GM21825 (cell line): Measurements from ENCODE around the gene ST6GALNAC1.

Experiments used
- ATAC-seq: cut with Tn5 transposase; IDR thresholded peaks from one replicate; pipeline ENCODE4 v1.9.1; 2021; ENCODE audit warnings: mild to moderate bottlenecking, moderate library complexity; ENCODE audit not compliant: unreplicated experiment

Gene ST6GALNAC1, protein sequence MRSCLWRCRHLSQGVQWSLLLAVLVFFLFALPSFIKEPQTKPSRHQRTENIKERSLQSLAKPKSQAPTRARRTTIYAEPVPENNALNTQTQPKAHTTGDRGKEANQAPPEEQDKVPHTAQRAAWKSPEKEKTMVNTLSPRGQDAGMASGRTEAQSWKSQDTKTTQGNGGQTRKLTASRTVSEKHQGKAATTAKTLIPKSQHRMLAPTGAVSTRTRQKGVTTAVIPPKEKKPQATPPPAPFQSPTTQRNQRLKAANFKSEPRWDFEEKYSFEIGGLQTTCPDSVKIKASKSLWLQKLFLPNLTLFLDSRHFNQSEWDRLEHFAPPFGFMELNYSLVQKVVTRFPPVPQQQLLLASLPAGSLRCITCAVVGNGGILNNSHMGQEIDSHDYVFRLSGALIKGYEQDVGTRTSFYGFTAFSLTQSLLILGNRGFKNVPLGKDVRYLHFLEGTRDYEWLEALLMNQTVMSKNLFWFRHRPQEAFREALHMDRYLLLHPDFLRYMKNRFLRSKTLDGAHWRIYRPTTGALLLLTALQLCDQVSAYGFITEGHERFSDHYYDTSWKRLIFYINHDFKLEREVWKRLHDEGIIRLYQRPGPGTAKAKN

DNA sequence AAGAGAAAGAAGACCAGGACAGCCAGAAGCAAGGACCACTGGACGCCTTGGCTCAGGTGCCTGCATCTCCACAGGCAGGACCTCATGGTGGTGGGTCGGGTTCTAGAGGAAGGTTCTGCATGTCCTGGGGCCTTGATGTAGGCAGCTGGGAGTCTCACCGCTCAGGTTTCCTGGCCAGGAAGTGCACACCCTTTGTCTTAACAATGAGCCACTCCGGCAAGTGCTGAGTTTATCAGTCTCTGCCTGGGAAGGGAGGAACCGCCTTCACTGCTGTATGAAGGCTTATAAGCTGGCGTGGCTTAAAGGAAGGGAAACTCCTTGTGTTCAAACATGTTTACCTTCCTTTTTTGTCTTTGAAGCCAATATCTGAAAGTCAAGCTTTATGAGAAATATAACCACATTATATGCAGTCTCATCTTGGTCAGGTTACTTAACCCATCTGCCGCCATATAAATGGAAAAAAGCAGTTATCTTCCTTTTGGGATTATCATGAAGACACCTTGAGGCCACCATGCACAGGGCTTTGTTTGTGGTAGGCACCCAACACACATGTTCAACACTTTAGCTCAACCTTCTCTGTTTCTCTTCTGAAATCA lies at the start of gene ST6GALNAC1:
TSS of gene ST6GALNAC1 (minus strand) at position 205 of the 596 bp plus-strand sequence. CDS start at position 86, 119 bp downstream.
- ATAC-seq, result no peak

DNA sequence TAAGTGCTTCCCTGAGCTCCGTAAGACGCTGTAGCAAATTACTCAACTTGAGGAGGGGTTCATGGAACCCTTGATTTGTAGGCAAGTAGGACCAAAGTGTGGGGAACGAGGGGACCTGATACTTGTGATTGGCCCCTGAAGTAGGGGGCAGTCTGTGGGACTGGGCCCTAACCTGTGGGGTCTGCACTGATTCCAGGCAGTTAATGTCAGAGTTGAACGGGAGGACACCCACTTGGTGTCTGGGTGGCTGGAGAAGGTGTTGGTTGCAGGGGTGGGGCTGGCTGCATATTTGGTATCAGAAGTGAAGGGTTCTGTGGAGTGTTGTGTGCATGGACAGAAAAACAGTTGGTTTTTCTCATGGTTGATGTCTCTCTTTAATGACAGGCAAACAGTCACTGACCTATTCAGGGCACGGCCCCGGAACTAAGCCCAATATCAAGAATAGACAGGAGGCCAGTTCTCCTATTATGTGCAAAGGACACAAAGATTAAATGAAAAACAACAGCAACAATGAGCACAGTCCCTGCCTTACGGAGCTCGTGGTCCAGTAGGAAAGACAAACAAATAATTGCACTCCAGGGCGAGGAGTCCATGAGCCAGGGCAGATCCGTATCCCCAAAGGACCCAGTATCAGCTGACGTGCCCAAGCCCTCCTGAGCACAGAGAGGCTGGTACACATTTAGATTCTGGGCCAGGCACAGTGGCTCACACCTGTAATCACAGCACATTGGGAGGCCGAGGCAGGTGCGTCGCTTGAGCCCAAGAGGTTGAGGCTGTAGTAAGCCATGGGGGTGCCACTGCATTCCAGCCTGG lies 48.0 kb upstream of the ST6GALNAC1 start:
- ATAC-seq, result no peak

DNA sequence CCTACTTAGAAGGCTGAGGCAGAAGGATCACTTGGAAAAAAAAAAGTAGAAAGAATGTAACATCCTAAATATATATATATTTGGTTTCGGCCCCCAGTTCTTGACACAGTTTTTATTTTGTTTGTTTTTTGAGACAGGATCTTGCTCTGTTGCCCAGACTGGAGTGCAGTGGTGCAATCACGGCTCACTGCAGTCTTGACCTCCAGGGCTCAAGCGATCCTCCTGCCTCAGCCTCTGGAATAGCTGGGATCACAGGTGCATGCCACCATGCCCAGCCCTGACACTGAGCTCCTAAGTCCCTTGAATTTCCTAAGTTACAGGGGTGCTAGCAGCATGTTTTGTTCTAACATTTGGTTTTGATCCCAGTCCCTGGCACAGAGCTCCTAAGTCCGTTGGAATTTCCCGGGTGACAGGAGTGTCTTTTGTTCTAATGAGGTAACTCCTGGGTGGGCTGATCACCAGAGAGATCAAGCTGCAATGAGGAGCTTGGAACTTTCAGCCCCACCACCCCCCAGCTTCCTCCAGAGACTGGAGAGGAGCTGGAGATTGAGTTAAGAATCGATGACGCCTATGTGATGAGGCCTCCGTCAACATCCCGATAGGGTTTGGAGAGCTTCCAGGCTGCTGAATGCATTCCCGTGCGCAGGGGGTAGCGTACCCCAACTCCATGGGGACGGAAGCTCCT lies 47.2 kb upstream of the ST6GALNAC1 start:
- ATAC-seq, result no peak

DNA sequence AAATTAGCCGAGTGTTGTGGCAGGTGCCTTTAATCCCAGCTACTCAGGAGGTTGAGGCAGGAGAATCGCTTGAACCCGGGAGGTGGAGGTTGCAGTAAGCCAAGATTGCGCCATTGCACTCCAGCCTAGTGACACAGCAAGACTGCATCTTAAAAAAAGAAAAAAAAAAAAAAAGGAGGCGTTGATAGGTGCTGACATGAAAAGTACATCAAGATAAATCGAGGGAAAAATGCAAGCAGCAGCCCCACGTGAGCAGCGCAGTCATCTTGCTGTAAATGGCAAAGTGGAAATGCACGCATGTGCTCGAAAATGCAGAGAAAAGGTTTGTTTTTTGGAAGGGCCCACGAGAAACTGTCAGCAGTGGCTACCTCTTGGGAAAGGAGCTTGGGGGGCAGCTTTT lies 46.3 kb upstream of the ST6GALNAC1 start:
- ATAC-seq, result no peak

DNA sequence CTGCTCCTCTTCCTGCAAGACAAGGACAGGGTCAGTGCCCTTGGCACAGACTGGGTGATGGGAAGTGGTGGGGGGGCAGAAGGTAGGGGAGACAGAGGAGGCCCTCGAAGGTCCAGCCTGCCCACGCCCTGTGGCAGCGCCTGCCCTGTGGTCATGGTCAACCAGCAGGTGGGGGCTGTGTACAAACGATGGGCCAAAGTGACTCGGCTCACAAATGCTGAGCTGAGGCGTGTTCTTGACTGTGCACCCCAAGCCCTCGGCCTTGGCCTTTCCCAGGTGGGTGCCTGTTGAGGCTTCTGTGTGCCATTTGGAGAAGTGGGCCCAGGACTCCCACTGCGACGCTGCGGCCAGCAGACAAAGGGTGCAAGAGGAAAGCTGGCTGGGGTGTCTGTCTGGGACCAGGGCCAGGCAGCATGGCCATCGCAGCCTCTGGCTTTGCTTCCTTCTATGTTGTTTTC lies 44.6 kb upstream of the ST6GALNAC1 start:
- no peak for ATAC-seq

DNA sequence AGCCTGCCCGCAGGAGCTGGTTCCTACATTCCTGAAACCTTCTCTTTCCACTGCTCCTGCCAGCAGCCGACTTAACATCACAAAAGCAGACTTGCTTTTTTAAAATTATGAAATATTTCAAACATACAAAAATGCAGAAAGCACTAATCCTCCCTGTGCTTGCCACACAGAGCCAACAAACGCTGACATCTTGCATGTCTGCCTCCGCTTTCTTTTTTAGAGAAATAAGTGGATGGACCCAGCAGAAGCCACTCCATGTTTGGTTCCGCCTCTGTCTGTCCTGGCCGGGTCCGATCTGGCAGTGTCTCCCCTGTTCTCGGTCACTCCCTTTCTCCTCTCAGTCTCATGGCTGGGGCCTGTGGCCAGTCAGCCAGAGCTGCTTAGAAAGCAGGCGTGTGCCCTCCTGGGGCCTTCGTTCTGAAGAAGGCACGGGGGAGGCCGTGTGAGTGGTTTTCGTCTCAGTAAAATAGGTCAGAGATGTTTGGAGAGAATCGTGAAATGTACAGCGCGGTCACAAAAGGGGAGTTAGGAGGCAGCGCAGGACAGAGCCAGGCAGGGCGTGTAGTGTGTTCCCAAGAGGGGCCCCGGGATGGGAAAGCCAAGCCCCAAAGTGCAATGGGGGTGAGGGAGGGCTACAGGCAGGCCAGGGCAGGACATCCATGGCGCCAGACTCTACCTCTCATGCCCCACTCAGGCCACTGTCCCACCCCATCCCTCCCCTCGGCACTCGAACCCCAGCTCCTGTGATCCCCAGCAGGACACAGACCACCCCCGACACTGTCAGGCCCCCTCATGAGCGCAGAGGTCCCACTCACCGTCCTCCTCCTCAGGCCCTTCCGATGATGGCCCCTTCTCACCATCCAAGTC lies 44.0 kb upstream of the ST6GALNAC1 start:
- no peak for ATAC-seq

DNA sequence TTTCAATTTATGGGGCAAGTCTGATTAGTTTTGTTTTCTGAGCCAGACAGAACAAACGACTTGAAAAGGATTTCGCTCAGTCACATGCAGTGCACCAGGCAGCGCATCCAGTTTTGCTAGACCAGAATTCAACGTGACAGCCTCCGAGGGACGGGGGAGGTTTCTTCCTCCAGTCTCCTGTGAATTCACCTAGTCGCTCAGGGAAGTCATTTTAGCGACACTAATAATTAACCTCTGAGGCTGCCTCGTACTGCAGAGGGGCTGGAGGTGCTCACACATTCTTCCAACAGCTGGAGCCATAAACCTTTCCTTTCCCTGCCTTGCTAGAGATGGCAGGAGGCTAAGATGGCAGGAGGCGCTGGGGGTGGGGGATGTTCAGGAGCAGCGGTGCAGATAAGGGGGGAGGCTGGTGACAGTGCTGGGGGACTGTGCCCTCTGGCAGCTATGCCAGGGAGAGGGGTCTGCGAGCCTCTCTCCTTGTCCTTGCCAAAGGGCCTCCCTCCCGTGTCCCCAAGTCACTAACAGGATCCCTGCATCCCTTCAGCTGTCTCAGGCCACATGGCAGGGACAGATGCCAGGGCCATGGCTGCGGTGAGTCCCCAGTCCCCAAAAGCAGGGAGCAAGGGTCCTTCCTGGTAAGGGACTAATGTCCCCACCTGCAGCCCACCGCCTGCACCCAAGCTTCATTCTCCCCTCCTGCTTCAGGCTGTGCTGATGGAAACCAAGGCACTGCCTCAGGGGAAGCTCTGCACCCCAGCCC lies 43.2 kb upstream of the ST6GALNAC1 start:
- no peak for ATAC-seq

DNA sequence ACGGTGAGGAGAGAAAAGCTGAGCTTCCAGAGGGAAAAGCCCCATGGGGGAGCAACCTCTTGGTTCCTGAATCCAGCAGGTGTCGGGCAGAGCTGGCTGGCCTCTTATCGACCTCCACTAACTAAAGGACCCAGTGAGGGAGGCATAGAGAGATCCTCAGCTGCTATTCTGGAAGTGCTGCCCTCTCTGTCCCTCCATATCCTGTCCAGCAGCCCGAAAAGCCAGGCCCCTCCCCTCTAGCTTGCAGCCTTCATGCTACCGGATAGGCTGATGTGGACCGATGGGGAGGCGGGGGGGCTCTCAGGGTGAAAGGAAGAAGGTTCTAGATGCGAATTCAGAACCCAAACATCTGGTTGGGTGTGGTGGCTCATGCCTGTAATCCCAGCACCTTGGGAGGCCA lies 42.3 kb upstream of the ST6GALNAC1 start:
- ATAC-seq, result no peak

DNA sequence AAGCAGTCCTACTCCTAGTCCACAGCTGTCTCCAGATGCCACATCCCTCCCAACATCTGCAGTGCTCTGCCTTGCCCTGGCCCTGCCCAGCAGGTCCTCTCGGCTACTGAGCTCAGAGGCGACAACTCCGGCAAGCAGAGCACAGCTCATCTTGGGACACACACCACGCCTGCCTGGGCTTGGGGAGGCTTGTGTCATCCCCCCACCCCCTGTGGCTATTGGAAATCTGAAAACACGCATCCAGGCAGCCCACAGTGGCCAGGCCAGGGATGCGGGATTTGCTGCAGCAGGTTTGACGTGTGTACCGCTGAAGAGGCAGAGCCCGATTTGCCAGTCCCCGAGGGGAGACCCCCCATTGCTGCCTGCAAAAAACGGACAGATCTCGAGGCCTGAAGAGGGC lies 41.8 kb upstream of the ST6GALNAC1 start:
- ATAC-seq, result no peak

DNA sequence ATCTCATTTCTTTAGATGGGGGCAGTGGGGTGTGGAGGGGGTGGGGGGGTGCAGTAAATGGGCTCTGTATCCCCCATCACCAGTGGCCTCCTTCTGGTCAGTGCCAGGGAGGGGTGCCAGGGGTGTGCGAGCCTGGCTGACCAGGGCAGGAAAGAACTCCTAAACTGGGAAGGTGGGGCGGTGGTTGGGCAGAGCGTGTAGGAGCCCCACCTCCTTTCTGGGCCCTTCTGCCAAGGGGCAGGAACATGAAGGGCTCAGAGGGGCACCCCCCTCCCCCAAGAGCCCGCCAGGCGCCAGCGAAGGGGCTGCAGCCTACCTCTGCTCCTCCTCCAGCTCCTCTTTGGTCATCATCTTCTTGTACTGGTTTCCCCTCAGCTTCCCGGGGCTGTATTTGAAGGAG lies 41.2 kb upstream of the ST6GALNAC1 start:
- ATAC-seq, result no peak

DNA sequence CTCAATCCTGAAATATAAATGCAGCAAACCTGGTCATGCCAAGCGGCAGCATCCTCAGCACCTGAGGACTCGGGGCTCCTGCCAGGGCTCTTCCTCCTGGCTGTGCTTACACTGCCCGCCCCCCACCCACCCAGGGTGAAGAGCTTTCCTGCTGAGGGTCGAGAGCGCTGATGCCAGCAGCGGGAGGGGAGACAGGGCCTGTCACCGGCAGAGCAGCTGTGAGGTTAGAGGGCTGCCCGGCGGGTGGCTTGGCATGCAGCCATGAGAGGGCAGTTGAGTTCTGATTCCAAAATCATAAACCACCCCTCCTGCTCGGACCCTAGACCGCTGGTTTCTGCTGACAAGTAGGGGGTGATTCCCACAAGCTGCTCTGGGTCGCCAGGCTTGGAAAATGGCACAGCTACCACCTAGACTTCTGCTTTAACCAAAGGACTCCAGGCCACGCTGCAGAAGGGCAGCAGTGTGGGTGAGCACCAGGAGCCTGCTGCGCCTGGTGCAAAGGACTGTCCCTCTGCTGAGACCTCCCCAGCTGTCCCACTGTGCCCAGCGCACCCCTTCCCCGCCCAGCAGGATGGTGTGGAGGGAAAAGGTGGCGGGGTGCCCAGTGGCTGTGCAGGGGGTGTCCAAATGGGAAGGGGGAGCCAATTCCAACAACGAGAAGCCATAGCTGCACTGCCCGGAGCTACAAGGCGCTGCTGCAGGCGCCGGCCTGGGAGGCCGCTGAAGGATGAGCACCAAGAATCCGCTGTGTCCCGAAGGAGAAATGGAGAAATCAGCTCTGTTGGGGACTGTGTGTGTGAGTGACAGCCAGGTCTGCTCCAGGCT lies 40.6 kb upstream of the ST6GALNAC1 start:
- ATAC-seq, result no peak

DNA sequence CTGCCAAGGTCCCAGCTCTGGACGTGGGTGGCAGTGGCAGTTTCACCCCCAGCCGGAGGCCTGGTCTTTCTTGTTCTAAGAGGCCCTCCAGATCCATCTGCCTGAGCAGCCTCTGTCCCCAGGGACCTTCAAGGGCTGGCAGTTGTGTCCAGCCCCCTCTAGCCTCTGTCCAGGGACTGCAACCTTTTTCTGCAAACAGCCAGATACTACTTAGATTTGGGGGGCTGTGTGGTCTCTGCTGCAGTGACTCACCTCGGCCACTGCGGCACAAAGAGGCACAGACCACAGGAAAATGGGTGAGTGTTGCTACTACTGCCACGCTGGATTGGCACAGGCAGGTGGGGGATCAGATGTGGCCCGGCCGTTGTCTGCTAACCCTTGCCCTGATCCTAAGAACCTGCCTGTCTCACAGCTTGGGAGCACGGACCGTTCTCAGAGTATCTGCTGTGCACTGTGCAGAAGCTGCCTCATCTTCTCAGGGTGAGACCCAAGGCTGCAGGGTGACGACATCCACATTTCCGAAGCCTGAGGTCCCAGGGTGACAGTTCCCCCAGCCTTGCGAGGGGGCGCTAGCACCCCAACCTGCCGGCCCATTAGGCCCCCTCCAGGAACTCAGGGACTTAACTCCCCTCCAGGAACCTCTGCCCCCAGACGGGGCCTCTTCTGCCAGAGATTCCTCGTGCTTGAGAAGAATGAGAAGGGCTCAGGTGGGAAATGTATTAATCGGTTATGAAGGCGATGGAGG lies 39.6 kb upstream of the ST6GALNAC1 start:
- ATAC-seq, result no peak

DNA sequence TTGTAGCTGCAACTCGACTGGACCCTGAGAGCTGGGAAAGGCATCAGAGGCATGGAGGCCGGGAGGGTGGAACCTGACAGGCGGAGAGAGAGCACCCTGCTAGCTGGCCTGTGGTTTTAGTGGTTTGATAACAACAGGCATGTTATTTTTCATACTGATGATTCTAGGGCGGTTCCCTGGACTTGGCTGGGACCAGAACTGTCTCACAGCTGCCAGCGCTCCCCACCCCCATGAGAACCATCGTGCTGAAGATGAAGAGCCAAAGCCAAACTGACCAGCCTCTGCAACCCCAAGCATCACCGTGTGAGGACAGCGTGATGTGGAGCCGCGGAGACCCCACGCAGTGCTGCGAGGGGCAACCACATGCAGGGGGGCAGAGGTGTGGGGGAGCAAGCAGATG lies 38.7 kb upstream of the ST6GALNAC1 start:
- ATAC-seq, result no peak

DNA sequence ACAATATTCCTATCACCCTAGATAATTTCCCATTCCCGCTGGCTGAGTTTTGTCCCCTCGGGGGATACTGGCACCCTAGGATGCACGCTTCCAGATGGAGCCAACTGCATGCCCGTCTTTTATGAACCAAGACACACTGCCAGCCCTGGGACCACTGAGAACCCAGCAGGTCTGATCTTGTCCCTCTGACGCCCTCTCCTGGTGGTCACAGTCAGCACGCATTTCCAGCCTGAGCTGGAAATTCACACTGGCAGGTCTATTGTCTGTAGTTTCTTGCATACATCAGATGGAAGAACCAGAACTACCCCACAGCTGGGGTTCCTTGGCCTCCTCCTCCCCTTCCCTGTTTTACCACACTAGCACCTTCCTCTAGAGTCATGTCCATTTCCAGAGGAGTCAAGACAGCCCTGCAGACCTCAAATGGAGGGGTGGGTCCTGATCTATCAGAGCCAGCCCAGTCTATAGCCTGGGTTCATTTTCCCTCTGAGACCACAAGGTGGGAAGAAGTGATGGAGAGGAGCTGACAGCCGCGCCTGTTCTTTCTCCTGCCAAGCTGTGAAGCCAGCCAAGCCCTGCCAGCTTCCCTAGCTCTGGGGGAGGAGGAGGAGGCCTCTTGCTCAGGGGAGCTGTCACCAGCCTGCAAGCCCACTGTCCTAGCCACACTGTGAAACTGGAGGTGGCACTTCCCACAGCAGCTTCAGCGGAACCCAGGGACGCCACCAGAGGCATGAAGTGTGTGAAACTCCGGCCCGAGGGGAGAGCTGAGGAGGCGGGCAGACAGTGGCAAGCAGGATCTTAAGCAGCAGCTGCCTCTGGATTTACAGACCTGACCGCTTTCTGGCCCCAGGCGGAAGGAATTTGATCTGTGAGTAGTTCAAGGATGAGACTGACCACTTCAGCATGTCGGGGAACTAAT lies 37.9 kb upstream of the ST6GALNAC1 start:
- ATAC-seq, result no peak

DNA sequence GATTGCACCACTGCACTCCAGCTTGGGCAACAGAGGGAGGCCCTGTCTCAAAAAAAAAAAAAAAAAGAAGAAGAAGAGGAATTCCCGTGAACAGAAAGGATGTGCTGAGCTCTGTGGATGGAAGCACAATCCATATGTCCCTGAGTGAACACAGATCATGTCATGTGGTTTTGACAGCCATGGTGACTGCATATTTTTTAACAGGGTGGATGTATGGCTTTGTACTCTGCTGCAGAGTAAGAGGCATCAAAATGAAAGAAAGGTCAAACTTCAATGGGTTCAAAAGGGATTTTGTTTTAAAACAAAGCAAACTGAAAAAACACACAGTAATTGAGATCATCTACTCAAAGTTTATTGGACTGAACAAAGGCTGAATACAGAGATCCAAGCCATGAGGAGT lies 35.7 kb upstream of the ST6GALNAC1 start:
- ATAC-seq, result no peak

DNA sequence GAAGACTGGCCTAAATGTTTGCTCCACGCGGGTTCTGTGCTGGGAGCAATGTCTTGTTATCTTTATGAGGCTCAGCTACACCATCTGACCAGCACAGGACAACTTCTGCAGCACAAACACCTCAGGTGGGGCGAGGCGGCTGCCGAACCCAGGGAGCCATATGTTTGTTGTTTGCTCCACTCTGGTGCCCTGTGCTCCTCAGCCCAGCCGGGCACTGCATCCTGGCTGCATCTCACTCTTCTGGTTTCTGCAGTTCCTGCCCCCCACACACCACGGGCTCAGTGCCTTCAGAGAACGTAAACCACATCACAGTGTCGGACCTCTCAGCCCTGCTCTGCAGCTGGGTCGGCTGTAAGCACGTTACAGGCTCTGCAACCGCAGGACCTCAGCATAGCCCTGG lies 34.8 kb upstream of the ST6GALNAC1 start:
- ATAC-seq, result no peak
